Neural progenitor cell (in vitro differentiated cells): ENCODE data around the gene RIOK2.

Experiments used
- CTCF ChIP-seq: fragments of 200-600 bp; sonication (generic); IDR thresholded peaks from 2 replicates; pipeline ENCODE4 v1.5.1; 2017; ENCODE audit warnings: antibody characterized with exemption, mild to moderate bottlenecking
- EZH2phosphoT487 ChIP-seq: fragments of 200-600 bp; sonication (generic); IDR thresholded peaks from 2 replicates; pipeline ENCODE4 v1.6.1; 2017; ENCODE audit warnings: antibody characterized with exemption

GRCh38 chr5:97231025-97231636 lies 48.1 kb upstream of the RIOK2 start:
- TF ChIP-seq CTCF (peak; percentile 96), EZH2phosphoT487 (no peak)
